ENCODE measurements around the gene RAD51B. TPM values are rescaled to one million over a fixed set of nuclear protein-coding genes. Genes with fewer than 3 reads are reported as not detected.

The RAD51B gene
- total and polyA plus RNA-seq, 3 donors from 2014 or later = 5.5 to 22.5 (median 19.1) TPM

DNA sequence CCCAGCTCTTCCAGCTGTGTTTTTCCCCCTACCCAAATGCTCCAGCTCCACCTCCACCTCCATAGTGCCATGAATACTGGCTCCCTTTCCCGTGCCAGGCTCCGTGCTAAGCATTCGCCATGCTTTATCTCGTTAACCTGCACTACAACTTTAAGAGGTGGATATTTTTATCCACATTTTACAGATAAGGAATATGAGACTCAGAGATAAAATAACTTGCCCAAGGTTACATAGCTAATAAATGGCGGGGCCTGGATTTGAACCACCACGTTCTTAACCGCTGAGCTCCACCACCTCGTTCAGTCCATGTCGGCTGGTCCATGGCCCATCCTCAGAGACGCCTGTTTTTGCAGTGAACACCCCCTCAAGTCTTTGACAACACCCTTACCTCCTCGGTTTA is 858.3 kb downstream of the RAD51B start:
- no peak overlapping the region for H3K27ac ChIP-seq
- WGBS, 2 donors = 91 to 92% methylated on average over 11 of the region's 11 CpGs
- TF ChIP-seq, protein P1, sequence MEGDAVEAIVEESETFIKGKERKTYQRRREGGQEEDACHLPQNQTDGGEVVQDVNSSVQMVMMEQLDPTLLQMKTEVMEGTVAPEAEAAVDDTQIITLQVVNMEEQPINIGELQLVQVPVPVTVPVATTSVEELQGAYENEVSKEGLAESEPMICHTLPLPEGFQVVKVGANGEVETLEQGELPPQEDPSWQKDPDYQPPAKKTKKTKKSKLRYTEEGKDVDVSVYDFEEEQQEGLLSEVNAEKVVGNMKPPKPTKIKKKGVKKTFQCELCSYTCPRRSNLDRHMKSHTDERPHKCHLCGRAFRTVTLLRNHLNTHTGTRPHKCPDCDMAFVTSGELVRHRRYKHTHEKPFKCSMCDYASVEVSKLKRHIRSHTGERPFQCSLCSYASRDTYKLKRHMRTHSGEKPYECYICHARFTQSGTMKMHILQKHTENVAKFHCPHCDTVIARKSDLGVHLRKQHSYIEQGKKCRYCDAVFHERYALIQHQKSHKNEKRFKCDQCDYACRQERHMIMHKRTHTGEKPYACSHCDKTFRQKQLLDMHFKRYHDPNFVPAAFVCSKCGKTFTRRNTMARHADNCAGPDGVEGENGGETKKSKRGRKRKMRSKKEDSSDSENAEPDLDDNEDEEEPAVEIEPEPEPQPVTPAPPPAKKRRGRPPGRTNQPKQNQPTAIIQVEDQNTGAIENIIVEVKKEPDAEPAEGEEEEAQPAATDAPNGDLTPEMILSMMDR (IDR thresholded peaks at IDR 0.05) = no peak
- TF ChIP-seq POLR2A (IDR thresholded peaks at IDR 0.05) = no peak
- H3K36me3 ChIP-seq (ENCODE audit: low read depth, missing control alignments) = no peaks in the 10 kb centered on the region
- intact Hi-C loops (cut with DNase I; ENCODE audit: low total_unique reads) = no loop called here
- H3K27me3 ChIP-seq = no peaks in the 10 kb centered on the region
- H3K4me1 ChIP-seq = peaks cover 14% of the 10 kb centered on the region
- no peaks in the 10 kb centered on the region for H3K9me3 ChIP-seq
- H3K4me3 ChIP-seq = no peak overlapping the region
- DNase-seq = no peak

DNA sequence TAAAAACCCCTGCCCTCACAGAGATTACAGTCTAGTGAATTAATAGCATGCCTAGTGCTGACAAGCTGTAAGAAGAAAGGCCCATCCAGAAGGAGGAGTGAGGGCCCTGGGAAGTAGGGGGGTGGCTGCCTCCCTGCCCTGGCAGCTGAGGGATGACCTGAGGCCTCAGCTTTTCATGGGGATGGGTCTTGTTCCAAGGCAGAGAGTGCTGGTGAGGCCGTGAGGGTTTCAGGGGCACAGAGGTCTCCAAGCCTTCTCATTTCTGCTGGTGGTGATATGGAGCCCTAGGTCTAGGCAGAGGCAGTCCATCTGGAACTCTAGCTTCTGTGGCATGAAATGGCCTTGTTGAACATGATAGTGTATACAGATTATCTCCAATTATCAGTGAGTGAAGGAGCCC is 858.9 kb downstream of the RAD51B start:
- H3K4me3 ChIP-seq = no peak overlapping the region
- H3K36me3 ChIP-seq (ENCODE audit: low read depth, missing control alignments) = no peaks in the 10 kb centered on the region
- no peaks in the 10 kb centered on the region for H3K27me3 ChIP-seq
- WGBS, 2 donors = 82 to 92% methylated on average over 1 of the region's 1 CpG
- H3K4me1 ChIP-seq = peaks cover 19% of the 10 kb centered on the region
- no peak overlapping the region for H3K27ac ChIP-seq
- no peaks in the 10 kb centered on the region for H3K9me3 ChIP-seq
- TF ChIP-seq POLR2A (IDR thresholded peaks at IDR 0.05) = no peak
- no peak for DNase-seq
- intact Hi-C loops (cut with DNase I; ENCODE audit: low total_unique reads) = no loop called here

DNA sequence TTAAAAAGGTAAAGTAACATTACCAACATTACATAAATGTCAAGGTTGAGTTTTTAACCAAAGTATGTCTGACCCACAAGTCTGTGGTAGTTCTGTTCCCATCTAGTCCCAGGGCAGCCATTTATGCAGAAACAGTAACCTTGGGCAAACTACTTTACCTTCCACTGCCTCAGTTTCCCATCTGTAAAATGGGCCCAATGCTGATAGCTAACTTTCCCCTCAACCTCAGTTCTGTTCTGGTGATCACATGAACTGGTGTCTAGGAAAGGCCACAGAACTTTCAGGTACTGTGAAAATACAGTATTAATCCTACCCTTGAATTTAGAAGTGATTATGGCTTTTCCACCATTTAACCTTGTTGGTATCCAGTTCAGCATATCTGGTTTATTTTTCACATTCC is 859.7 kb downstream of the RAD51B start:
- Histone ChIP-seq H3K4me1 (peaks cover 23% of the 10 kb centered on the region), H3K36me3 (ENCODE audit: low read depth, missing control alignments) (no peaks in the 10 kb centered on the region), H3K27me3 (no peaks in the 10 kb centered on the region), H3K4me3 (no peak overlapping the region), H3K9me3 (no peaks in the 10 kb centered on the region), H3K27ac (no peak overlapping the region)
- intact Hi-C loops (cut with DNase I; ENCODE audit: low total_unique reads) = no loop called here
- no peak for TF ChIP-seq POLR2A (IDR thresholded peaks at IDR 0.05)
- TF ChIP-seq, protein P1 (IDR thresholded peaks at IDR 0.05) = no peak
- no peak for DNase-seq

DNA sequence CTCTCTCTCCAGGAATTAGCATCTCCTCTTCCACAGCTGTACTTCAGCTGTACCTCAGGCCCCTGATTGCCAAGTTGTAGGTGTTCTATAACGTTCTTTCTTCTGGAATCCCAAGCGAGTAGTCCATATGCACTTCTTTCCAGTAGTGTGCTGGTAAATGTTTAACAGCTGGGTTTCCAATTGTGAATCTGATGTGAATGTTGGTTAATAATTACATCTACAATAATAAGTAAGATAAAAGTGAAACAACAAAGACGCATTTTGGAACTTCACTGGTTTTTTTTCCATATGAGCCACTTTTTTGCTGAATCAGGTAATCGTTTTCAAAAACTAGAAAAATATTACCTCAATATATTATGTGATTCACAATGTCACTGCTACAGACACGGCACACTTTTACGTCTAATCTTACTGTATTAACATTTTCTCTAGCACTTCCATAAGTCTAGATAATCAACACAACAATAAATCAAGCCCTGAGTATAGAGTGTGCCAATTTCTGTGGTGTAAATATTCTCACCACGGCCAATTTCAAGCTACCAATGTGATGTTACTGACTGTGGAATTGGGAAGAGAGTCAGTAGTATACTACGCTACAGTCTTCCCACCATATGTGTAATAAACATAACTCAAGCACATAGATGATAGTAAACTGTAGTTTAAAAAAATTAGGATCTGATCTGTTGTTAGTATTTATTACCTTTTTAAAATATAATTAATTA is 860.3 kb downstream of the RAD51B start:
- WGBS, 2 donors = 91 to 92% methylated on average over 8 of the region's 8 CpGs
- intact Hi-C loops (cut with DNase I; ENCODE audit: low total_unique reads) = no loop called here

DNA sequence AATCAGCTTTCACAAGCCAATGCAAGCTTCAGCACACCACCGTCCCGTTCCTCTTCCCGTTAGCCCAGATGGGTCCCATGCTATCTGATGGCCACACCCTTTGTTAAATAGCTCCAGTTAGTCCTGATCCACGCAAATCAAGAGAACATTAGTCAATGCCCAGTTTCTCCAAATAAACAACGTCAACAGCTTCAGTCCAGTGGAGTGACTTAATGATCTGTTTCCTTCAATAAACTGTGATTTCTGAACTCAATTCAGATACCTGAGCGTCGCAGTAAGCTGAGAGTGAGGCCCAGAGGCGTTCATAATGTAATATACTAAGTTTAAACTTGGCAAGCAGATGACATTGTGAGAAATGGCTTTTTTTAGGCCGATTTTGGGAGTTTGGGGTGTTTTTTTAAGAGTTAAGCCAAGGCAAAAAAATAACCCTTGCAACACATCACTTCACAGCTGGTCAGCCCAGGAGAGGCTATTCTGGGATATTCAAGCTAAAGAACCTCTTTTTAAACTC is 861.0 kb downstream of the RAD51B start:
- no peak for TF ChIP-seq POLR2A (IDR thresholded peaks at IDR 0.05)
- TF ChIP-seq, protein P1 (IDR thresholded peaks at IDR 0.05) = no peak
- DNase-seq = no peak
- Histone ChIP-seq H3K27ac (peak overlapping the region; percentile 33 to 43), H3K4me1 (peaks cover 26% of the 10 kb centered on the region), H3K36me3 (ENCODE audit: low read depth, missing control alignments) (no peaks in the 10 kb centered on the region), H3K27me3 (no peaks in the 10 kb centered on the region), H3K4me3 (no peak overlapping the region), H3K9me3 (no peaks in the 10 kb centered on the region)
- 51 to 58% methylated on average over 9 of the region's 9 CpGs for WGBS, 2 donors
- intact Hi-C loops (cut with DNase I; ENCODE audit: low total_unique reads) = no loop called here

More for the DNA sequence above, 860.3 kb downstream of the RAD51B start:
- no peaks in the 10 kb centered on the region for H3K36me3 ChIP-seq (ENCODE audit: low read depth, missing control alignments)
- H3K4me1 ChIP-seq = peaks cover 26% of the 10 kb centered on the region
- DNase-seq = no peak
- H3K4me3 ChIP-seq = no peak overlapping the region
- H3K27me3 ChIP-seq = no peaks in the 10 kb centered on the region
- no peak overlapping the region for H3K27ac ChIP-seq
- TF ChIP-seq POLR2A (IDR thresholded peaks at IDR 0.05) = no peak
- TF ChIP-seq, protein P1 (IDR thresholded peaks at IDR 0.05) = no peak
- H3K9me3 ChIP-seq = no peaks in the 10 kb centered on the region
